ENCODE results near the gene PTPN22.

- no peak for TF ChIP-seq POLR2A (IDR thresholded peaks at IDR 0.05)
- no peak for TF ChIP-seq CTCF (IDR thresholded peaks at IDR 0.05)
- no peak for TF ChIP-seq EP300 (IDR thresholded peaks at IDR 0.05)
These were observed 734 bp downstream of the PTPN22 start for GRCh38 chr1:113870778-113871177.
